Neural progenitor cell (in vitro differentiated cells): ENCODE results near the gene OPHN1. TPM values are rescaled to one million over a fixed set of nuclear protein-coding genes. Genes with fewer than 3 reads are reported as not detected.
A peak's percentile ranks its signal among the peaks of the same experiment; 100 is the strongest.

ENCODE experiments used
- DNase-seq: peaks from one replicate; pipeline ENCODE4 v3.0.0-alpha.2; 2016; ENCODE audit warnings: low spot score
- H2AFZ ChIP-seq: fragments of 200-600 bp; sonication (generic); replicated peaks from 2 replicates; pipeline ENCODE4 v1.6.1; 2016; ENCODE audit warnings: antibody characterized with exemption
- H3F3A ChIP-seq: fragments of 200-600 bp; sonication (generic); 2 replicates; pipeline ENCODE4 v1.6.1; 2016; ENCODE audit warnings: antibody characterized with exemption, low read depth
- H3K27ac ChIP-seq: fragments of 200-600 bp; sonication (generic); 2 replicates; pipeline ENCODE4 v1.5.1; 2016; ENCODE audit warnings: mild to moderate bottlenecking
- H3K27me3 ChIP-seq: fragments of 200-600 bp; sonication (generic); 2 replicates; pipeline ENCODE4 v1.6.1; 2016; ENCODE audit warnings: mild to moderate bottlenecking, moderate library complexity
- H3K36me3 ChIP-seq: fragments of 200-600 bp; sonication (generic); 2 replicates; pipeline ENCODE4 v1.5.1; 2016
- H3K4me1 ChIP-seq: fragments of 200-600 bp; sonication (generic); 2 replicates; pipeline ENCODE4 v1.6.1; 2016; ENCODE audit warnings: mixed run types
- H3K4me2 ChIP-seq: fragments of 200-600 bp; sonication (generic); 2 replicates; pipeline ENCODE4 v1.6.1; 2016
- H3K4me3 ChIP-seq: fragments of 200-600 bp; sonication (generic); 2 replicates; pipeline ENCODE4 v1.5.1; 2016
- H3K79me2 ChIP-seq: fragments of 200-600 bp; sonication (generic); 2 replicates; pipeline ENCODE4 v1.6.1; 2016; ENCODE audit warnings: low read depth
- H3K9ac ChIP-seq: fragments of 200-600 bp; sonication (generic); 2 replicates; pipeline ENCODE4 v1.6.1; 2016
- H3K9me3 ChIP-seq: fragments of 200-600 bp; sonication (generic); 2 replicates; pipeline ENCODE4 v1.5.1; 2016; ENCODE audit warnings: low read depth
- H4K20me1 ChIP-seq: fragments of 200-600 bp; sonication (generic); 2 replicates; pipeline ENCODE4 v1.6.1; 2016; ENCODE audit warnings: low read depth
- H3K27ac Mint-ChIP-seq: 3 replicates; pipeline ENCODE4 v1.8.0; 2021; ENCODE audit warnings: mixed read lengths
- H3K27me3 Mint-ChIP-seq: 2 replicates; pipeline ENCODE4 v1.8.0; 2022; ENCODE audit warnings: low read depth, mild to moderate bottlenecking, inconsistent platforms, moderate library complexity, mixed read lengths; ENCODE audit not compliant: insufficient read depth
- H3K36me3 Mint-ChIP-seq: 3 replicates; pipeline ENCODE4 v1.8.0; 2021; ENCODE audit warnings: mixed read lengths
- H3K4me1 Mint-ChIP-seq: 3 replicates; pipeline ENCODE4 v1.8.0; 2021; ENCODE audit warnings: mixed read lengths
- H3K4me3 Mint-ChIP-seq: 3 replicates; pipeline ENCODE4 v1.8.0; 2021; ENCODE audit warnings: mild to moderate bottlenecking, moderate library complexity, mixed read lengths
- H3K9me3 Mint-ChIP-seq: 3 replicates; pipeline ENCODE4 v1.8.0; 2020; ENCODE audit warnings: mixed read lengths
- CTCF ChIP-seq: fragments of 200-600 bp; sonication (generic); IDR thresholded peaks from 2 replicates; pipeline ENCODE4 v1.5.1; 2017; ENCODE audit warnings: antibody characterized with exemption, mild to moderate bottlenecking
- EZH2 ChIP-seq: fragments of 200-600 bp; sonication (generic); IDR thresholded peaks from 2 replicates; pipeline ENCODE4 v1.6.1; 2017; ENCODE audit warnings: antibody characterized with exemption, mild to moderate bottlenecking, moderate library complexity
- EZH2phosphoT487 ChIP-seq: fragments of 200-600 bp; sonication (generic); IDR thresholded peaks from 2 replicates; pipeline ENCODE4 v1.6.1; 2017; ENCODE audit warnings: antibody characterized with exemption
- total RNA-seq: library from RNA; depleted of rRNA; stranded (reverse); fragments of >200 nt; gene quantifications from 2 replicates; pipeline ENCODE4 v1.2.3, GENCODE V29; 2015; ENCODE audit warnings: low replicate concordance

The OPHN1 gene
- total RNA-seq, 1 donor from 2014 or later: 4.5 TPM

- H3K79me2 ChIP-seq: no peaks in the 10 kb centered on the region
- H3K27me3 Mint-ChIP-seq: no peaks in the 10 kb centered on the region
- H3K36me3 ChIP-seq: no peaks in the 10 kb centered on the region
- H3K4me1 ChIP-seq: no peaks in the 10 kb centered on the region
- H3K4me2 ChIP-seq: no peak overlapping the region
- H3K9me3 ChIP-seq: no peaks in the 10 kb centered on the region
- H3K9me3 Mint-ChIP-seq: no peaks in the 10 kb centered on the region
- H3K36me3 Mint-ChIP-seq: no peaks in the 10 kb centered on the region
- H3K27ac Mint-ChIP-seq: no peak overlapping the region
- H3K27ac ChIP-seq: no peak overlapping the region
- no peaks in the 10 kb centered on the region for H4K20me1 ChIP-seq
- H3K9ac ChIP-seq: no peak overlapping the region
- H3K4me3 Mint-ChIP-seq: no peak overlapping the region
- H3K4me3 ChIP-seq: no peak overlapping the region
- H3K4me1 Mint-ChIP-seq: no peaks in the 10 kb centered on the region
- TF ChIP-seq EZH2 (no peak), CTCF (no peak), EZH2phosphoT487 (no peak)
- H3F3A ChIP-seq: no peaks in the 10 kb centered on the region
- no peaks in the 10 kb centered on the region for H3K27me3 ChIP-seq
- no peak for DNase-seq
- no peak overlapping the region for H2AFZ ChIP-seq
These were observed 246.6 kb downstream of the OPHN1 start for GRCh38 chrX:68186552-68187262.

- Mint-ChIP-seq H3K27me3 (no peaks in the 10 kb centered on the region), H3K4me1 (no peaks in the 10 kb centered on the region), H3K9me3 (no peaks in the 10 kb centered on the region), H3K4me3 (no peak overlapping the region), H3K27ac (no peak overlapping the region), H3K36me3 (no peaks in the 10 kb centered on the region)
- Histone ChIP-seq H3K4me3 (no peak overlapping the region), H3K4me2 (no peak overlapping the region), H3K27me3 (no peaks in the 10 kb centered on the region), H3K79me2 (no peaks in the 10 kb centered on the region), H4K20me1 (no peaks in the 10 kb centered on the region), H3F3A (no peaks in the 10 kb centered on the region), H3K36me3 (no peaks in the 10 kb centered on the region), H3K4me1 (no peaks in the 10 kb centered on the region), H3K27ac (no peak overlapping the region), H3K9ac (no peak overlapping the region), H2AFZ (no peak overlapping the region), H3K9me3 (peaks cover 4% of the 10 kb centered on the region)
- TF ChIP-seq CTCF (no peak), EZH2 (no peak), EZH2phosphoT487 (no peak)
- no peak for DNase-seq
These were observed 248.1 kb downstream of the OPHN1 start for GRCh38 chrX:68185161-68185560.

- no peak for TF ChIP-seq EZH2
- peak; percentile 54 for TF ChIP-seq CTCF
- no peak for TF ChIP-seq EZH2phosphoT487
- no peak overlapping the region for H2AFZ ChIP-seq
- no peaks in the 10 kb centered on the region for H3F3A ChIP-seq
- no peaks in the 10 kb centered on the region for H3K4me1 ChIP-seq
- no peaks in the 10 kb centered on the region for H4K20me1 ChIP-seq
- peaks cover 5% of the 10 kb centered on the region for H3K9me3 ChIP-seq
- no peaks in the 10 kb centered on the region for H3K36me3 ChIP-seq
- Mint-ChIP-seq H3K36me3 (no peaks in the 10 kb centered on the region), H3K4me1 (no peaks in the 10 kb centered on the region), H3K27me3 (no peaks in the 10 kb centered on the region), H3K9me3 (no peaks in the 10 kb centered on the region), H3K27ac (no peak overlapping the region), H3K4me3 (no peak overlapping the region)
- no peaks in the 10 kb centered on the region for H3K27me3 ChIP-seq
- H3K4me3 ChIP-seq: no peak overlapping the region
- H3K79me2 ChIP-seq: no peaks in the 10 kb centered on the region
- H3K27ac ChIP-seq: no peak overlapping the region
- H3K9ac ChIP-seq: no peak overlapping the region
- DNase-seq: peak; percentile 30
- no peak overlapping the region for H3K4me2 ChIP-seq
These were observed 249.6 kb downstream of the OPHN1 start for GRCh38 chrX:68183612-68184214.
